ENCODE data around the gene MCCC1.

DNA sequence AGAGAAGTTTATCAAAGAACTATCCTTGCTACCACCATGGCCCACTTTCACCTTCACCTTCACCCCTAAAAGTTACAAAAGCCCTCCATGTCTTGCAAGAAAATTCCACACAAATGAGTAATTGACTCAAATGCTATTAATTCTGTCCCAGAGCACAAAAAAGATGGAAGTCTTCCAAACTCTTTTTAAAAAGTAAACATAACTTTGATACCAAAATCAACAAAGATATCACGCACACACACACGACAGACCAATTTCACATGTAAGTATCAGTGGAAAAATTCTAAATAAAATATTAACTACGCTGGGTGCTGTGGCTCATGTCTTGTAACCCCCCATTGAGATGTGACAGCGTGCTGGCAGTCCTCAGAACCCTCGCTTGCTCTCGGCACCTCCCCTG, 1.1 kb upstream of the MCCC1 start:
- no peak for TF ChIP-seq BCL11A (tag by site-specific recombination; IDR thresholded peaks at IDR 0.05; ENCODE audit: low read depth)
- no peak for TF ChIP-seq CTCF (tag by site-specific recombination; IDR thresholded peaks at IDR 0.05)
- TF ChIP-seq ZNF660 (tag by site-specific recombination; IDR thresholded peaks at IDR 0.05) = no peak
- TF ChIP-seq ZNF239 (tag by site-specific recombination; IDR thresholded peaks at IDR 0.05) = no peak
- TF ChIP-seq ZBTB17 (tag by site-specific recombination; IDR thresholded peaks at IDR 0.05) = no peak
- no peak for TF ChIP-seq ZNF274 (IDR thresholded peaks at IDR 0.05; ENCODE audit: low read length)
- TF ChIP-seq ZNF274 (tag by site-specific recombination; IDR thresholded peaks at IDR 0.05; ENCODE audit: borderline replicate concordance) = no peak
- TF ChIP-seq HOXC10 (CRISPR knock-in tag; IDR thresholded peaks at IDR 0.05) = no peak
- TF ChIP-seq ZNF324 (tag by site-specific recombination; IDR thresholded peaks at IDR 0.05) = no peak
- no peak for TF ChIP-seq ZNF664 (tag by site-specific recombination; IDR thresholded peaks at IDR 0.05)
- no peak for TF ChIP-seq SETDB1 (IDR thresholded peaks at IDR 0.05; ENCODE audit: insufficient read length, low read length)
- no peak for TF ChIP-seq MYNN (tag by site-specific recombination; IDR thresholded peaks at IDR 0.05; ENCODE audit: borderline replicate concordance)
- TF ChIP-seq ZNF658 (tag by site-specific recombination; IDR thresholded peaks at IDR 0.05) = no peak
